HS-5 (cell line): ENCODE measurements around the gene ZNF594.
"Not testable (repeated sequence)": the region's sequence is repeated elsewhere in the genome, so short reads cannot be mapped to it uniquely, and the experiment has no call there.

Experiments used
- DNase-seq: peaks from one replicate; pipeline ENCODE4 v3.0.0-alpha.2; 2012; ENCODE audit warnings: low read depth

The ZNF594 gene

GRCh38 chr17:5191541-5192417 is at the start of gene ZNF594:
Gene ZNF594, minus strand, starts transcription at chr17:5191868. Its CDS starts 7,612 bp downstream, at chr17:5184256.
- peak; percentile 62 for DNase-seq

- DNase-seq = not testable (repeated sequence)
Measured at GRCh38 chr17:5239769-5240168, 48.1 kb upstream of the ZNF594 start.

GRCh38 chr17:5238333-5238732 is 46.7 kb upstream of the ZNF594 start:
- no peak for DNase-seq

- peak; percentile 13 for DNase-seq
Measured at GRCh38 chr17:5237541-5238016, 45.9 kb upstream of the ZNF594 start.

- no peak for DNase-seq
Measured at GRCh38 chr17:5236938-5237540, 45.4 kb upstream of the ZNF594 start.

GRCh38 chr17:5234645-5235576 is 43.2 kb upstream of the ZNF594 start, which contains the start of gene SCIMP:
Gene SCIMP, minus strand, starts transcription at chr17:5234860. Its CDS starts 105 bp downstream, at chr17:5234755.
- no peak for DNase-seq

GRCh38 chr17:5233492-5233891 is 41.8 kb upstream of the ZNF594 start:
- DNase-seq = not testable (repeated sequence)

GRCh38 chr17:5226940-5227878 is 35.5 kb upstream of the ZNF594 start:
- no peak for DNase-seq

GRCh38 chr17:5225668-5226457 is 34.2 kb upstream of the ZNF594 start:
- no peak for DNase-seq

GRCh38 chr17:5221912-5222311 is 30.2 kb upstream of the ZNF594 start:
- not testable (repeated sequence) for DNase-seq

GRCh38 chr17:5220074-5220473 is 28.4 kb upstream of the ZNF594 start:
- no peak for DNase-seq

GRCh38 chr17:5219536-5219935 is 27.9 kb upstream of the ZNF594 start:
- no peak for DNase-seq

- DNase-seq = not testable (repeated sequence)
Measured at GRCh38 chr17:5217562-5217961, 25.9 kb upstream of the ZNF594 start.

- DNase-seq = no peak
Measured at GRCh38 chr17:5211458-5211857, 19.8 kb upstream of the ZNF594 start.

- DNase-seq = no peak
Measured at GRCh38 chr17:5210614-5211252, 19.1 kb upstream of the ZNF594 start.

GRCh38 chr17:5210091-5210490 is 18.4 kb upstream of the ZNF594 start:
- DNase-seq = no peak

GRCh38 chr17:5209396-5209795 is 17.7 kb upstream of the ZNF594 start:
- DNase-seq = no peak

GRCh38 chr17:5203908-5204294 is 12.2 kb upstream of the ZNF594 start:
- peak; percentile 52 for DNase-seq

- no peak for DNase-seq
Measured at GRCh38 chr17:5203178-5203907, 11.7 kb upstream of the ZNF594 start.
